C1 segment of cervical spinal cord (tissue), 14 donors: Measurements from ENCODE around the gene YIF1A.
"Not testable (repeated sequence)": the region's sequence is repeated elsewhere in the genome, so short reads cannot be mapped to it uniquely, and the experiment has no call there.

Experiments used
- DNase-seq, 14 donors: peaks; one replicate each; lab custom pipeline; 2025; lab: John Stamatoyannopoulos, UW

The YIF1A gene

GRCh38 chr11:66287211-66287888 lies 1.6 kb downstream of the YIF1A start:
- DNase-seq = no peak

- DNase-seq = no peak
Observed at GRCh38 chr11:66286699-66287098, 2.2 kb downstream of the YIF1A start.

GRCh38 chr11:66285250-66285947 lies 3.5 kb downstream of the YIF1A start:
- DNase-seq = peak in 1 of 14 donors; percentile 54

- DNase-seq = no peak
Observed at GRCh38 chr11:66284526-66285078, 4.3 kb downstream of the YIF1A start.

GRCh38 chr11:66283461-66284105 lies 5.4 kb downstream of the YIF1A start:
- no peak for DNase-seq

- DNase-seq = peak; percentile 67 to 97 (median 92)
Observed at GRCh38 chr11:66282468-66283455, 6.2 kb downstream of the YIF1A start.

GRCh38 chr11:66281776-66282467 lies 7.0 kb downstream of the YIF1A start:
- DNase-seq = no peak

GRCh38 chr11:66281001-66281400 lies 7.9 kb downstream of the YIF1A start:
- DNase-seq = no peak

GRCh38 chr11:66280428-66280827 lies 8.5 kb downstream of the YIF1A start:
- DNase-seq = peak in 1 of 14 donors; percentile 13

- DNase-seq = no peak
Observed at GRCh38 chr11:66279092-66279734, 9.7 kb downstream of the YIF1A start.

- DNase-seq = no peak
Observed at GRCh38 chr11:66278363-66279091, 10.4 kb downstream of the YIF1A start.

GRCh38 chr11:66277471-66278362 lies 11.2 kb downstream of the YIF1A start, which contains the start of gene CNIH2:
Gene CNIH2, plus strand, starts transcription at chr11:66278175. Its CDS starts 282 bp downstream, at chr11:66278457.
- DNase-seq = peak in 1 of 14 donors; percentile 42

GRCh38 chr11:66277064-66277463 lies 11.9 kb downstream of the YIF1A start:
- DNase-seq = not testable (repeated sequence)

- not testable (repeated sequence) for DNase-seq
Observed at GRCh38 chr11:66276619-66277018, 12.3 kb downstream of the YIF1A start.

- no peak for DNase-seq
Observed at GRCh38 chr11:66275984-66276612, 12.8 kb downstream of the YIF1A start.

GRCh38 chr11:66275396-66275795 lies 13.5 kb downstream of the YIF1A start:
- DNase-seq = no peak

- DNase-seq = no peak
Observed at GRCh38 chr11:66274219-66274618, 14.7 kb downstream of the YIF1A start.

- no peak for DNase-seq
Observed at GRCh38 chr11:66272596-66272995, 16.3 kb downstream of the YIF1A start.
